GM12892 (cell line): ENCODE data around the gene IDH3G.
"Not testable (repeated sequence)": the region's sequence is repeated elsewhere in the genome, so short reads cannot be mapped to it uniquely, and the experiment has no call there.

Source experiments
- DNase-seq: peaks from one replicate; pipeline ENCODE4 v3.0.0; 2011; ENCODE audit not compliant: insufficient read length
- FAIRE-seq: peaks from 2 replicates; lab custom pipeline; 2011; peaks lifted over from hg19 to GRCh38; lab: Jason Lieb, UNC
- POLR2A ChIP-seq: IDR thresholded peaks from 2 replicates; pipeline ENCODE4 v1.6.1; 2011; ENCODE audit warnings: low read depth, low read length, control low read depth
- POLR2AphosphoS5 ChIP-seq: IDR thresholded peaks from 2 replicates; pipeline ENCODE4 v1.6.1; 2011; ENCODE audit warnings: low read depth, low read length, control low read depth
- TAF1 ChIP-seq: IDR thresholded peaks from 2 replicates; pipeline ENCODE4 v1.6.1; 2011; ENCODE audit warnings: low read depth, mild to moderate bottlenecking, control low read depth, low read length, borderline replicate concordance

The IDH3G gene

GRCh38 chrX:153827903-153828302 is 33.7 kb upstream of the IDH3G start:
- TF ChIP-seq TAF1: no peak
- no peak for TF ChIP-seq POLR2A
- TF ChIP-seq POLR2AphosphoS5: no peak
- no peak for DNase-seq
- FAIRE-seq: no peak

- no peak for DNase-seq
- TF ChIP-seq TAF1 (no peak), POLR2A (no peak), POLR2AphosphoS5 (no peak)
Observed at GRCh38 chrX:153827016-153827415, 32.8 kb upstream of the IDH3G start.

DNA sequence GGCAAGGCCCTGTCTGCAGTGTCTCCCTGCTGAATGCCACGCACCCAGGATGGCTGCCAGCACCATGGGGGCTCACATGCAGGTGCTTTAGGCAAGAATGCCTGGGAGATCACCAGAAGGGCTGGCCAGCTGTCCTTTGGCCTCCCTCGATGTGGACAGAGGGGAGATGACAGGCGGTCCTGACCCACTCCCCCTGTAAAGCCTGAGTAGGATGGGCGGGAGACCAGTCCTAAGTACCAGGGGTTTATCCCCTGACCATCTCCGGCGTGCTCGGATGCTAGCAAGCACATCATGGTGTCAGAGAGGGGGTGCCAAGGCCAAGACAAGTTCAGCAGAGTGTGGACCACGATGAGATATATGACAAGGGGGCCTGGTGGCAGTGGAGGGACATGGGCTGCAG is 30.9 kb upstream of the IDH3G start:
- DNase-seq: no peak
- no peak for TF ChIP-seq TAF1
- TF ChIP-seq POLR2AphosphoS5: no peak
- no peak for TF ChIP-seq POLR2A
- FAIRE-seq: no peak

More at GRCh38 chrX:153827016-153827415, 32.8 kb upstream of the IDH3G start:
- FAIRE-seq: no peak

- TF ChIP-seq POLR2A (no peak), POLR2AphosphoS5 (no peak), TAF1 (no peak)
- DNase-seq (no peak), FAIRE-seq (no peak)
Observed at GRCh38 chrX:153824348-153824747, 30.2 kb upstream of the IDH3G start.

DNA sequence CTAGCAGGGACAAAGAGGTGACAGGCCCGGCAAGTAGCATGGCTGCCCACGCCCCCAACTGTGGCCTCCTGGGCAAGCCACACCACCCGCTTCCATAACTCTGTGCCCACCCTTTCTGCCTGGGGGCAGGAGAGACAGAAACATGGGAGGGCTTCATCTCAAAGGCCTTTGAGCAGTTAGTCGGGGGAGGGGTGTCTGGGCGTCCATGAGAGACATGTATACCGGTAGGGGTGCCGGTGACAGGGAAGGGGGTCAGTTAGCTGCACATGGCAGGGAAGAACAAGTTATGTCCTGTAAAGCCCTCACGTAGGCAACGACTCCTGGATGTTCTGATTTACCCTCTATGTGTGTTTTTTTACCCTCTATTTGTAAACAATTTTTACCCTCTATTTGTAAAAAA is 26.9 kb upstream of the IDH3G start:
- TF ChIP-seq POLR2AphosphoS5 (no peak), TAF1 (no peak), POLR2A (no peak)
- DNase-seq: no peak
- FAIRE-seq: no peak

DNA sequence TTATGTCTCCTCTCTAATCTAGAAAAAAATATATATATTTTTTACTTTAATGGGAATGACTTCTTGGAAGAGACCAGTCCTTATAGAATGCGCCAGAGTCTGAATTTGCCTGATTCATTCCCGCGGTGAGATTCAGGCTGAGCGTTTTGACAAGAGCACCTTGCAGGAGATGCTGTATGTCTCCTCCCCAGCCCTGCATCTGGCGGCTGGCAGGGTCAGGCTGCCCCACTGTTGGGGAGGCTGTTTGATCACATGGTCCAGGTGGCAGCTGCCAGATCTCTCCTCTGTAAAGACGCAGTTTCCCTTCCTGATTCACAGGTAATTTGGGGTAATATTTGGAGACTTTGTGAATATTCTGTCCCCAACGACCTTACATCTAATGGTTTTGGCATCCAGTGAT is 26.4 kb upstream of the IDH3G start:
- no peak for TF ChIP-seq TAF1
- TF ChIP-seq POLR2A: no peak
- no peak for TF ChIP-seq POLR2AphosphoS5
- FAIRE-seq (no peak), DNase-seq (no peak)

GRCh38 chrX:153819384-153820040 is 25.3 kb upstream of the IDH3G start:
- TF ChIP-seq POLR2AphosphoS5 (no peak), POLR2A (no peak), TAF1 (no peak)
- peak; percentile 28 for DNase-seq
- FAIRE-seq: no peak

- DNase-seq (peak; percentile 57), FAIRE-seq (no peak)
- TF ChIP-seq POLR2A (no peak), TAF1 (no peak), POLR2AphosphoS5 (no peak)
Observed at GRCh38 chrX:153818571-153819383, 24.6 kb upstream of the IDH3G start.

GRCh38 chrX:153818064-153818463 is 23.9 kb upstream of the IDH3G start:
- FAIRE-seq, DNase-seq: not testable (repeated sequence)

DNA sequence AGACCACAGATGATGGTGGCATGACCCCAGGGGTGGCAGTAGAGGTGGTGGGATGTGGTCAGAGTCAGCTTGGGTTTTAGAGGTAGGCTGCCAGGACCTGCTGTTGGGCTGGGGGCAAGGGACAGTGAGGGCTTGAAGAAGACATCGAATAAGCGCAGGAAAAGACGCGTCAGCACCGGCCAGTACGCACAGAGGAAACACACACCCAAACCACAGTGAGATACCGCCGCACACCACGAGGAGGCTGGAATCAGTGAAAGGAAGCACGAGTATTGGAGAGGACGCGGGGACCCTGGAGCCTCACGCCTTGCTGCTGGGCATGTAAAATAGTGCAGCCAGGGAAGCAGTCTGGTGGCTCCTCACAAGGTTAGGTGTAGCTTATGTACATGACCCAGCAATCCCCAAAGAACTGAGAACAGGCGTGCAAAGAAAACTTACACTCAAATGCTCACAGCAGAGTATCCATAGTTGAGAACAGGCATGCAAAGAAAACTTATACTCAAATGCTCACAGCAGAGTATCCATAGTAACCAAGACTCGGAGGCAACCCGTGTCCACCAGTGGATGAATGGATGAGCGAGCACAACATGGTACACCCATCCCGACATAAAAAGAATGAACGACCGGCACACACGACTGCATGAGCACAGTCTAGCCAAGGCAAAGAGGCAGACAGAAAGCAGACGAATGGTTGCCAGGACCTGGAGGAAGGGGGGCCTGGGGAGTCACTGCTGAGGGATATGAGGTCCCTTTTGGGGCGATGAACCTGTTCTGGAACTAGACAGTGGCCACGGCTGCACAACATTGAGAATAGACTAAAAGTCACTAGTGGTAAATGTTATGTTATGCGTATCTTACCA is 22.9 kb upstream of the IDH3G start:
- TF ChIP-seq POLR2A: no peak
- TF ChIP-seq TAF1: no peak
- TF ChIP-seq POLR2AphosphoS5: no peak
- no peak for FAIRE-seq
- DNase-seq: peak; percentile 8

DNA sequence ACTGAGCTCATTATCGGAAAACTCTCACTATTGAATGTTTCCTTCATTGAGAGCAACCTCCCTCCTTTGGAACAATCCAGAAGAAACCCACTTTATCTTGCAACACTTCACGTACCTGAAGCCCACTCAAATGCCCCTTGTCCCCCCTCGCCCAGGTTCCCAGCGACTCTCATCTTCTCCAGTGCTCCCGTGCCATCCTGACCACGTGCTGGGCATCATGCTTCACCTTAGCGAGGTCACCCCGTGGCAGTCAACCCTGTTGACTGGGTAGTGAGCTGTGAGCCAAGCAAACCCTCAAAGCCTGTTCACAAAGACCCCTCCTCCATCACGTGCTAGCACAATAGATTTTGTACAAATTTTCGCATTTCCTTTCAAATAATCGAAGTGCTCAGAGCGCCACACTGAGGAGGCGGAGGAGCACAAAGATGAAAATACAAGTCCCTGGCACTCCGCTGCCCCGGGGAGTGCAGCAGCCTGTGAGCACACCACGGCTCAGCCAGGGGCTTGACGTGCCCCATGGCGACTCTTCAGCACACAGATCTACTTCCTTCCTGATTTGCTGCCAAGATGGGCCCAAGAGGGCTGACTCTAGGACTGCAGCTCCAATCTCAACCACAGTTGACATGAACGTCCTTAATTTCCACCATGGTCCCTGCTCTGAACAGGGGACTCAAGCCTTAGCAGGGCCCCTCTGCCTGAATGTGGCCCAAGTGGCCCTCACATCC is 20.6 kb upstream of the IDH3G start:
- DNase-seq (no peak), FAIRE-seq (no peak)
- TF ChIP-seq POLR2A (no peak), POLR2AphosphoS5 (no peak), TAF1 (no peak)
